Activated T-cell treated with anti-CD3 and anti-CD28 coated beads for 48 hours (primary cell): ENCODE results near the gene TTC4.

Experiments
- DNase-seq: peaks from one replicate; pipeline ENCODE4 v3.0.0-alpha.2; 2020; ENCODE audit warnings: low read depth

Gene TTC4

DNA sequence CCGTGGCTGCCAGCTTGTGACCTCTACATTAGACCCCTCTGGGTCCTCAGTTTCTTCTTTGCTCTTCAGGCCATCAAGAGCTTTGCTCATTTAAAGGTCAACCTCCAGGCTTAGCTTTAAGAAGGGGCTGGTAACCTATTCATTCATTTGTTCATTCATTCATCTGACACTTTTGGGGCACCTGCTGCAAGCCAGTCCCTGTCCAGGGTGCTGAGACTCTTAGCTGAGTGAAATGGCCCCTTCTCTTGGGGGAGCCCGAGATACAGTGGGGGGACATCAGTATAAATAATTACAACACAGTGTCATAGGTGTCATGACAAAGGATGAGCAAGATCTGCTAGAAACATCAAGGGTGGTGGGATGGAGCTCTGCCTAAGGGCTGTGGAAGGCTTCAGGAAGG lies 10.5 kb upstream of the TTC4 start:
- DNase-seq, result no peak

DNA sequence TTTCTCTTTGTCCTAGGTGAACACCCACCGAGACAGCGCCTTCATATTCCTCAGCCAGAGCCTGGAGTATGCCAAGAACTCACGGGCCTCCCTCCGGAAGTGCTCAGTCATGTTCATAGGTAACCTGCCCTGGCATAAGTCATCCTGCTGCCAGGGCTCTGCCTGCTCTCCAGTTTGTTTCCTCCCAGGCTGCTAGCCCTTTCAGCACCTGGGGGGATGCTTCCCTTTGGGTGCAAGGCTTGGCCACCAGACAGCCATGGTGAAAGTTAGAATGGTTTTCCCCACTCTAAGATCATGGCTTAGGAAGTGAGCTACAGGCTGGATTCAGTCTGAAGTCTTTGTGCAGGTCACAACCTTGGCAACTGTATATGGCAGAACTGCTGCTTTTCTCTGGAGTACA lies 9.2 kb upstream of the TTC4 start:
- DNase-seq, result no peak

GRCh38 chr1:54708385-54708784 lies 7.3 kb upstream of the TTC4 start:
- DNase-seq, result no peak

DNA sequence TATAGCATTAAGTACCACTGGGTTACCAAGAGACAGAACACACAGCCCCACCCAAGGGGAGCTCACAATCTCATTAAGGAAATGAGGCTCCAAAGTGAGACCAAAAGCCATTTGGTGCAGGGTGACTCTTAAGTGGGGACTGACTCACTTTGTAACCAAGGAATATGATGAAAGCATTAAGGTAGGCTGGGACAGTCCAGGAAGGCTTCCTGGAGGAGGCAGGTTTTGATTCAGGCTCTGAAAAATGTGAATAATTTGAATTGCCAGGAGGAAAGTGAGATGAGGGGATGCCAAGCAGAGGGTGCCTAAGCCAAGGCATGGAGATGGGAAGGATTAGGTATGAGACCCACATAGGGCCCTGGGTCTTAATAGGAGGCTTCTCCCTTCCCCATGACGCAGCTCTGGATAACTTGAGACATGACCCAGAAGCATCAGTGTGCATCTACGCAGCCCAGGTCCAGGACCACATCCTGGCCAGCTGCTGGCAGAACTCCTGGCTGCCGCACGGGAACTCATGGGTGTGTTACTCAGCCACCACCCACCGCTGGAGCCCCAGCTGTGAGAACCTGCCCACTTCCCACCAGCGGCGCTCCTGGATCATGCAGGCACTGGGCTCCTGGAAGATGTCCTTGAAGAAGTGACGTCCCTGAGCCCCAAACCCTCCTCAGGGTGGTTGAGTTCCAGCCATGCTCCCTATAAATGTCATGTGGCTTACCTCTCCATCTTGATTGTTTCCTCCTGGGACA lies 5.9 kb upstream of the TTC4 start:
- no peak for DNase-seq

DNA sequence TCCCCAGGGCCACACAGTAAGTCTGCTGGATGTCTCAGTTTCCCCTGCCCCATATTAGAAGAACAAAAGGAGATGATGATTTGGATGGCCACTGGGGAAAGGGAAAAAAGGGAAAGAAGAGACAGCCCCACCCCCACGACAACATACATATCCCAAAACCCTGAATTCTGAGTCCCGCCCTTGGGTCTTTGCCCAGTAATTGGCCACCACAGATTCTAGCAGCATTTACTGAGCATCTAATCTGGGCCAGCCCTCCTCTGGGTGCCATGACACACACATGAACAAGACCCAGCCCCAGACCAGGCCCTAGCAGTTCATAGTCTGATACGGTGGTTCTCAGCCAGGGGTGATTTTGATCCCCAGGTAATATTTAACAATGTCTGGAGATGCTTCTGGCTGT lies 5.2 kb upstream of the TTC4 start:
- no peak for DNase-seq

- DNase-seq, result no peak
Observed at GRCh38 chr1:54710841-54711240, 4.8 kb upstream of the TTC4 start.

GRCh38 chr1:54711536-54711935 lies 4.1 kb upstream of the TTC4 start:
- no peak for DNase-seq

DNA sequence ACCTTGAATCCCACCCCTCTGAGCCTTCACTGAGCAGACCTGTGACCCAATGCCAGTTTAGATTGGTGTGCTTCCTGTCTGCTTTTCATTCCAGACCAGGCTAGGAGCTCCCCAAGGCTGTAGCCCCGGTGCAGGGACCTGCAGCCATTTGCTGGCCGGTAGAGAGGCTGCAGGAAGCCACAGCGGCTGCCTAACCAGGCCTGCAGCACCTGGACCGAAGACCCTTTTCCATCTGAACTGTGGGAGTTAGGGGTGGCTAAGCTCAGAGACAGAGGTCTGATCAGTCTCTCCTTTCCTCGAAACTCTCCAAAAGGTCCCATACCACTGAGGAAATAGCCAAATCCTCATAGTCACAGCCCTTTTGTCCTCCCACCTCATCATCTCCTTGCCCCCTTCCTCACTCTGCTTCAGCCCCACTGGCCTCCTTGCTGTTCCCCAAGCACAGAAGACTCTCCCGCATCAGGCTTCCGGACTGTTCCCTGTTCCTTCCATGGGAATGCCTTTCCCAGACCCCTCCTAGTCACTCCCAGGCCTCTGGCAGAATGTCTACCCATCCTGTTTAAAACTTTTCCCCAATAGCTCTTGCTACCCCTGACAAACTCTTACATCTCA lies 674 bp upstream of the TTC4 start:
- DNase-seq, result no peak

- DNase-seq, result no peak
Observed at GRCh38 chr1:54716299-54717047, 812 bp downstream of the TTC4 start.

- DNase-seq, result no peak
Observed at GRCh38 chr1:54721719-54722118, 6.1 kb downstream of the TTC4 start.

GRCh38 chr1:54723985-54724384 lies 8.3 kb downstream of the TTC4 start:
- no peak for DNase-seq

GRCh38 chr1:54724771-54725170 lies 9.1 kb downstream of the TTC4 start:
- no peak for DNase-seq

DNA sequence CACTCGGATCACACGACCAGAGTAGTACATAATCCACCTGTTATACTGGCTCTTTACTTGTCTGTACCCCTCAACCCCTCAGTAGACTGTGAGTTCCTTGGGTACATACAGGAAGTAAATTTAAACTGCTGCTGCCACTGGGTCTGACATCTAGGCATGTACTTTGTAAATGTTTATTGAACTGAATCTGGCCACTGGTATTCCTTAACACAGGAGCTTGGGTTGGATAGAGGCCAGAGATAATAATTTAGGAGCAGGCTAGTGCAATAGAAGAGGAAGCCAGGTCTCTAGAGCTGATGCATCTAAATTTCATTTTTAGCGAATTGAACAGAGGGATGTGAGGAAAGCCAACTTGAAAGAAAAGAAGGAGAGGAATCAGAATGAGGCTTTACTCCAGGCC lies 12.4 kb downstream of the TTC4 start:
- no peak for DNase-seq

DNA sequence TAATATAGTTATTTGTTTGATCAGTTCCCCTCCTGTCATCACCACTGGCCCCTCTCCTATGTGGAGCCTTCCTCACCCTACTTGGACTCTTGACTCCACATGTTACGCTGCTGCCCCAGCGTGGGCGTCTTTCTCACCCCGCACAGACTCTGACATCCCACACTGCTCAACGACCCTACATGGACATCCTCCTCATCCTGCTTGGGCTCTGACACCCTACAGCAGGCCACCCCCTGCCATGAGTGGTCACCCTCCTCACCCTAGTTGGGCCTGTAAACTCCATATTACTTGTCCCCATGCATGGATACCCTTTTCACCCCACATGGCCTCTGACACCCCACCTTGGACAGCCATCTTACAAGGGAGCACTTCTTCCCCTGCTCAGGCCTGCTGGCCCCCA lies 21.0 kb downstream of the TTC4 start:
- DNase-seq, result no peak

GRCh38 chr1:54738244-54738643 lies 22.6 kb downstream of the TTC4 start:
- DNase-seq, result no peak

DNA sequence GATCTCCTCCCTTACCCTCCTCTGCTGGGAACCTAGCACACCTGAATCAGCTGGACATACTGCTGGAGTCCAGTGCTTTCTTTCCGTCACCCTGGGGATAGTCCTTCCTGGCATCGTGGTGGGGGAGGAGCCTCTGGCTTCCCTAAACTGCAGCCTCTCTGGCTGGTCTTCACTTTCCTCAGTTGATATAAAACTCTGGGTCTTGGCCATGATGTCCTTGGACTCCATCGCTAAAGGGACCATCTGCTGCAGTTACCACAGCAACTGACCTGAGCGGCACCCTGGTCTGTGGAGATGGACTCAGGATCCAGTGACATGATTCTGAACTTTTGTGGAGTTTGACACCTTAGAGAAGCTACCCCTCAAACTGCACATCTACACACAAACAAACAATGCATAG lies 25.9 kb downstream of the TTC4 start:
- no peak for DNase-seq

DNA sequence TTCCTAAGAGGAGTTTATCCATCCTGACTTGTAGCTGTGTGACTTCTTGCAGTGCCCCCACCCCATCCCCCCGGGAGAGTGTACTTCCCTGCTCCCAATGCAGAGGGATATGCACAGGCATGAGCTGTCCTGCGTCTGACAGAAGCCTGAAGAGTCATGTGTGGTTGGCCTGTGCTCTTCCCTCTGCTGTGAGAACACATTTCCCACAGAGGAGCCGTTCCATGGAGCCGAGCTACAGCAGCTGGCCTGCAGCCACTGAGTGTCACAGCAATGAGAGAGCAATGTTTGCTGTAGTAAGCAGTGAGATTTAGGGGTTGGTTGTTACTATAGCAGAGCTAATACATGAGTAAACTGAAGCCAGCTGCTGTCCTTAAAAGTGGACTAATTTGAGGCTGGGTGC lies 26.6 kb downstream of the TTC4 start:
- no peak for DNase-seq

- no peak for DNase-seq
Observed at GRCh38 chr1:54743416-54744226, 28.0 kb downstream of the TTC4 start.

GRCh38 chr1:54744696-54745095 lies 29.0 kb downstream of the TTC4 start:
- no peak for DNase-seq

DNA sequence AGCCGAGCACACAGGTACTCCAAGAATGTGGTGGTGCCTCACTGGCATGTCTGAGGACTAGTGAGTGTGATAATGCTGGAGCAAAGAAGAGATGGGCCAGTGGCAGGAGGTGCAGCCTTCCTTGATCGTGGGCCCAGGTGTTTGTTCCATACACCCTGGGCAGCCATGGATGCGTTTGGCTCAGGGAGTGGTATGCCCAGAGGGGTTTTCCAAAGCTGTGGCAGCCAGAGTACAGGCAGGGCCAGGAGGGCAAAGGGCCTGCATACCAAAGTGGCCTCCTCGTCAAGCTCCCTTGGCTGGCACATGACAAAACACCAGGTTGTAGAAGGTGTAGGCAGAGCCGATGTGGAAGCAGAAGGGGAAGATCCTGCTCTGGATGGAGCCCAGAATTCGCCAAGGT lies 29.6 kb downstream of the TTC4 start:
- DNase-seq, result no peak

DNA sequence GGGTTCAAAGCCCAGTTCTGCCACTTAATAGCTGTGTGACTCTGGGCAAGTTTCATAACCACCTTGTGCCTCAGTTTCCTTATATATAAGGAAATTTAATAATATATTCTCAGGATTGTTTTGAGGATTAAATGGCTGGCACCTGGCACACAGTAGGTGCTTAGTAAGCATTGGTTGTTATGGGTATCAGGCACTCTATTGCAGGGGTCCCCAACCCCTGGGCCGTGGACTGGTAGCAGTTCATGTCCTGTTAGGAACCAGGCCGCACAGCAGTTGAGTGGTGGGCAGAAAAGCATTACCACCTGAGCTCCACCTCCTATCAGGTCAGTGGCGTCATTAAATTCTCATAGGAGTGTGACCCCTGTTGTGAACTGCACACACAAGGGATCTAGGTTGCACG lies 30.2 kb downstream of the TTC4 start:
- no peak for DNase-seq

DNA sequence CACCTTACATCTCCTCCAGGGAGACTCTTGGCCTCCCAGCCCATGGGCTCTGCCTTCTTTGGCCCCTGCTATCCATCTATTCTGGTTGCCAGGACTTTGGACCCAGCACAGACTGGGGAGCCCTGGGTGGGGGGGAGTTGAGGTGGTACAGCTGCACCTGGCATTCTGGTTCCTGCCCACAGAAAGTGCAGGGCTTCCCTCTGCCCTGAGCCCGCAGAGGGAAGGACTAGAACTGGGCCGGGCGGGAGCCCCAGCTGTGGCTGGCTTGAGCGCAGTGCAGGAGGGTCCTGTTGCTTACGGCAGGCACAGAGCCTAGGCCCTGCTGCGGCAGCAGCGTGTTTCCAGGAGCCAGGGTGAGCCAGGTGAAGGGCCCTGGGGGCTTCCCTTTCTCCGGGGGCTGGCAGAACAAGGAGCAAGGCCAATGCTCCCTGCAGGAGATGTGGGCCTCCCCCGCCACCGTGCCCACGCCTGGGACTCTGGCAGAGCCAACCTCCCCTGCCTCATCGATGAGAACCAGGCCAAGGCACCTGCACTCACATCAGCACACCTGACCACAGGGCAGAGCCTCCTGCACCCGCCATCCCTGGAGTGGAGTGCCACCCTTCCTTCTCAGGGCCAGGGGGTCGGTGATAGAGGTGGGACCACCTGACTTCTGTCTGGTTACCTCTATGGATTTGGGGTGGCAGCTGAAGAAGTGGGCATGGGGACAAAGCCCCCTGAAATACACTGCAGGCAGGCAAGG lies 32.6 kb downstream of the TTC4 start:
- DNase-seq, result no peak
